NB4 (cell line): ENCODE results near the gene EPS8.

Experiments
- CTCF ChIP-seq: IDR thresholded peaks from one replicate; pipeline ENCODE4 v1.5.1; 2012; ENCODE audit warnings: low read depth, low read length
- MAX ChIP-seq: IDR thresholded peaks from 2 replicates; pipeline ENCODE4 v1.6.1; 2011; ENCODE audit warnings: low read depth, low read length
- POLR2A ChIP-seq: IDR thresholded peaks from 2 replicates; pipeline ENCODE4 v1.6.1; 2011; ENCODE audit warnings: mild to moderate bottlenecking; ENCODE audit not compliant: insufficient read length; ENCODE audit errors: extremely low read depth

GRCh38 chr12:15677228-15677627 is 112.0 kb downstream of the EPS8 start:
- TF ChIP-seq CTCF (no peak), POLR2A (no peak), MAX (no peak)
